Neural cell (in vitro differentiated cells): ENCODE results near the gene SNX6.

Source experiments
- CTCF ChIP-seq: fragments of 450-650 bp; IDR thresholded peaks from 2 replicates; pipeline ENCODE4 v1.5.1; 2014; ENCODE audit warnings: antibody characterized with exemption, mild to moderate bottlenecking, moderate library complexity; ENCODE audit not compliant: poor library complexity, severe bottlenecking
- EZH2 ChIP-seq: fragments of 200-600, 300-800 bp; shearing (Covaris generic), sonication (generic); IDR thresholded peaks from 2 replicates; pipeline ENCODE4 v1.6.1; 2014; ENCODE audit warnings: antibody characterized with exemption, low read length, borderline replicate concordance, mild to moderate bottlenecking; ENCODE audit not compliant: insufficient read depth, poor library complexity, severe bottlenecking
- MXI1 ChIP-seq: fragments of 450-650 bp; conservative IDR thresholded peaks from 2 replicates; pipeline ENCODE4 v1.6.1; 2014; ENCODE audit warnings: antibody characterized with exemption, mild to moderate bottlenecking; ENCODE audit not compliant: poor library complexity, severe bottlenecking
- POLR2AphosphoS5 ChIP-seq: IDR thresholded peaks from 2 replicates; pipeline ENCODE4 v1.6.1; 2012
- RAD21 ChIP-seq: fragments of 450-650 bp; conservative IDR thresholded peaks from 2 replicates; pipeline ENCODE4 v1.6.1; 2014; ENCODE audit warnings: antibody characterized with exemption, mild to moderate bottlenecking, moderate library complexity
- SMC3 ChIP-seq: fragments of 450-650 bp; conservative IDR thresholded peaks from 2 replicates; pipeline ENCODE4 v1.6.1; 2014; ENCODE audit warnings: antibody characterized with exemption, mild to moderate bottlenecking, moderate library complexity; ENCODE audit not compliant: poor library complexity
- TAF1 ChIP-seq: IDR thresholded peaks from 2 replicates; pipeline ENCODE4 v1.6.1; 2012; ENCODE audit warnings: low read depth

DNA sequence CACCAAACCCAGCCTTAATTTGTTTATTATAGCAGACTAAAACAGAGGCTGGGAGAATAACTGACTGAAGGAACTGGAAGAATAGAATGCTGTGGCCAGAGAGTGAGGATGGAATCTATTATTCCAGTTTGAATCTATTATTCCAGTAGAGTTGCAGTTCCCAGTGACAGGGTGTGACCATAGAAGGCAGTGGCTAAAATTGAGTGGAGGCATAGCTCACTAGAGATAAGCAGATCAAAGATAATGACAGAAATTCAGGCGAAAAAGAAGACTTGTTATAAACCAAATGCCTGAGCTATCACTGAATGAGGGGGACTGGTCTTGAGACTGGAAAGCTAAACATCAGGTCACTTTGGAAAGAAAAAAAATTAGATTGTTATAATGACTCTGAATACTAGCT, 26.0 kb upstream of the SNX6 start:
- no peak for TF ChIP-seq CTCF
- TF ChIP-seq EZH2 = no peak
- no peak for TF ChIP-seq SMC3
- no peak for TF ChIP-seq RAD21
- no peak for TF ChIP-seq POLR2AphosphoS5
- TF ChIP-seq TAF1 = no peak
- TF ChIP-seq MXI1 = no peak
